ENCODE data around the gene LPAR2. TPM values are rescaled to one million over a fixed set of nuclear protein-coding genes. Genes with fewer than 3 reads are reported as not detected.

Gene LPAR2
- total and polyA plus RNA-seq, 2 experiments from 2014 or later: 39.4 to 63.1 TPM

GRCh38 chr19:19580418-19580817 is 47.6 kb downstream of the LPAR2 start:
- ATAC-seq: no peak

More at GRCh38 chr19:19580418-19580817, 47.6 kb downstream of the LPAR2 start:
- no peak for TF ChIP-seq EZH2phosphoT487 (IDR thresholded peaks at IDR 0.05; ENCODE audit: unreplicated experiment)
- no peak for TF ChIP-seq CREB1 (CRISPR knock-in tag; IDR thresholded peaks at IDR 0.05; ENCODE audit: low read depth)
- TF ChIP-seq ZNF114 (CRISPR knock-in tag; IDR thresholded peaks at IDR 0.05): no peak
- no peak for TF ChIP-seq NANOG (IDR thresholded peaks at IDR 0.05; ENCODE audit: borderline replicate concordance)
- TF ChIP-seq STAT1 (IDR thresholded peaks at IDR 0.05; ENCODE audit: unreplicated experiment): no peak
- no peak for TF ChIP-seq EZH2 (IDR thresholded peaks at IDR 0.05; ENCODE audit: low read depth, unreplicated experiment)
- TF ChIP-seq, protein P1, sequence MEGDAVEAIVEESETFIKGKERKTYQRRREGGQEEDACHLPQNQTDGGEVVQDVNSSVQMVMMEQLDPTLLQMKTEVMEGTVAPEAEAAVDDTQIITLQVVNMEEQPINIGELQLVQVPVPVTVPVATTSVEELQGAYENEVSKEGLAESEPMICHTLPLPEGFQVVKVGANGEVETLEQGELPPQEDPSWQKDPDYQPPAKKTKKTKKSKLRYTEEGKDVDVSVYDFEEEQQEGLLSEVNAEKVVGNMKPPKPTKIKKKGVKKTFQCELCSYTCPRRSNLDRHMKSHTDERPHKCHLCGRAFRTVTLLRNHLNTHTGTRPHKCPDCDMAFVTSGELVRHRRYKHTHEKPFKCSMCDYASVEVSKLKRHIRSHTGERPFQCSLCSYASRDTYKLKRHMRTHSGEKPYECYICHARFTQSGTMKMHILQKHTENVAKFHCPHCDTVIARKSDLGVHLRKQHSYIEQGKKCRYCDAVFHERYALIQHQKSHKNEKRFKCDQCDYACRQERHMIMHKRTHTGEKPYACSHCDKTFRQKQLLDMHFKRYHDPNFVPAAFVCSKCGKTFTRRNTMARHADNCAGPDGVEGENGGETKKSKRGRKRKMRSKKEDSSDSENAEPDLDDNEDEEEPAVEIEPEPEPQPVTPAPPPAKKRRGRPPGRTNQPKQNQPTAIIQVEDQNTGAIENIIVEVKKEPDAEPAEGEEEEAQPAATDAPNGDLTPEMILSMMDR (conservative IDR thresholded peaks at IDR 0.05; ENCODE audit: low read depth in 2 of 2): no peak
- TF ChIP-seq, protein P2, sequence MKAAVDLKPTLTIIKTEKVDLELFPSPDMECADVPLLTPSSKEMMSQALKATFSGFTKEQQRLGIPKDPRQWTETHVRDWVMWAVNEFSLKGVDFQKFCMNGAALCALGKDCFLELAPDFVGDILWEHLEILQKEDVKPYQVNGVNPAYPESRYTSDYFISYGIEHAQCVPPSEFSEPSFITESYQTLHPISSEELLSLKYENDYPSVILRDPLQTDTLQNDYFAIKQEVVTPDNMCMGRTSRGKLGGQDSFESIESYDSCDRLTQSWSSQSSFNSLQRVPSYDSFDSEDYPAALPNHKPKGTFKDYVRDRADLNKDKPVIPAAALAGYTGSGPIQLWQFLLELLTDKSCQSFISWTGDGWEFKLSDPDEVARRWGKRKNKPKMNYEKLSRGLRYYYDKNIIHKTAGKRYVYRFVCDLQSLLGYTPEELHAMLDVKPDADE (IDR thresholded peaks at IDR 0.05): no peak
- TF ChIP-seq REST (IDR thresholded peaks at IDR 0.05; ENCODE audit: unreplicated experiment): no peak
- TF ChIP-seq ZNF331 (CRISPR knock-in tag; IDR thresholded peaks at IDR 0.05; ENCODE audit: low read depth): no peak
- TF ChIP-seq JUNB (IDR thresholded peaks at IDR 0.05; ENCODE audit: unreplicated experiment): no peak
- TF ChIP-seq ZNF462 (CRISPR knock-in tag; IDR thresholded peaks at IDR 0.05): no peak
- TF ChIP-seq POLR2AphosphoS5 (IDR thresholded peaks at IDR 0.05; ENCODE audit: low read depth): no peak
- Histone ChIP-seq H3F3A (replicated peaks; ENCODE audit: low read depth) (no peaks in the 10 kb centered on the region), H3K4me1 (ENCODE audit: insufficient read depth) (no peaks in the 10 kb centered on the region), H3K9me2 (ENCODE audit: insufficient read depth) (no peaks in the 10 kb centered on the region), H3K27ac (ENCODE audit: low read depth) (no peak overlapping the region; the same call in 1 of the 2 replicates), H4K20me1 (replicated peaks; ENCODE audit: insufficient read depth) (no peaks in the 10 kb centered on the region), H3K27me3 (ENCODE audit: insufficient read depth) (no peaks in the 10 kb centered on the region), H3K4me2 (no peak overlapping the region), H3K36me3 (ENCODE audit: insufficient read depth) (no peaks in the 10 kb centered on the region), H2AFZ (no peak overlapping the region), H3K4me3 (no peak overlapping the region), H3K79me2 (replicated peaks; ENCODE audit: insufficient read depth) (no peaks in the 10 kb centered on the region)
- Mint-ChIP-seq H3K4me1 (peaks cover 3% of the 10 kb centered on the region; the same call in 2 of the 3 replicates), H3K27me3 (ENCODE audit: insufficient read depth, low read depth, poor library complexity) (peaks cover 3% of the 10 kb centered on the region), H3K4me3 (no peak overlapping the region), H3K9me3 (no peaks in the 10 kb centered on the region), H3K36me3 (ENCODE audit: low read depth) (no peaks in the 10 kb centered on the region), H3K27ac (no peak overlapping the region)
- no peak for DNase-seq (ENCODE audit: low spot score)

All from GM23338 (cell line).